Heart right ventricle (tissue), 16 donors: ENCODE measurements around the gene TMEM212. TPM values are rescaled to one million over a fixed set of nuclear protein-coding genes. Genes with fewer than 3 reads are reported as not detected.

Experiments used
- ATAC-seq, 8 donors: fragments of 200-7000 bp; cut with Tn5 transposase; one replicate each; pipeline ENCODE4 v1.9.1; 2020; ENCODE audit warnings: mild to moderate bottlenecking in 8 of 8, moderate library complexity in 8 of 8, moderate number of reproducible peaks in 1 of 8
- DNase-seq, 2 donors: peaks; one replicate each; pipeline ENCODE4 v3.0.0-alpha.2; 2020
- H3K27ac ChIP-seq, 10 donors: fragments of 200-600 bp; sonication (generic) in 2 of 10; one replicate each; pipeline versions ENCODE4 v1.5.0 to v1.8.0; 2020 to 2022; ENCODE audit warnings: mild to moderate bottlenecking in 3 of 10
- H3K27me3 ChIP-seq, 7 donors: fragments of 200-600 bp; one replicate each; pipeline ENCODE4 v1.8.0; 2021 to 2022; ENCODE audit warnings: mild to moderate bottlenecking in 2 of 7
- H3K36me3 ChIP-seq, 9 donors: fragments of 200-600 bp; sonication (generic) in 1 of 9; one replicate each; pipeline versions ENCODE4 v1.5.0 to v1.8.0; 2020 to 2022; ENCODE audit warnings: mild to moderate bottlenecking in 2 of 9
- H3K4me1 ChIP-seq, 9 donors: fragments of 200-600 bp; sonication (generic) in 1 of 9; one replicate each; pipeline versions ENCODE4 v1.5.0 to v1.8.0; 2020 to 2022; ENCODE audit warnings: mild to moderate bottlenecking in 4 of 9
- H3K4me3 ChIP-seq, 10 donors: fragments of 200-600 bp; sonication (generic) in 2 of 10; one replicate each; pipeline versions ENCODE4 v1.5.0 to v1.8.0; 2020 to 2022; ENCODE audit warnings: mild to moderate bottlenecking in 7 of 10, moderate library complexity in 2 of 10
- H3K9me3 ChIP-seq, 11 donors: fragments of 200-600 bp in 10 of 11; sonication (generic) in 2 of 11; one replicate each; pipeline versions ENCODE4 v1.5.0 to v1.8.0; 2013 to 2022; ENCODE audit warnings: mild to moderate bottlenecking in 2 of 11, control low read depth in 1 of 11, moderate library complexity in 1 of 11
- CTCF ChIP-seq, 9 donors: fragments of 200-600 bp; sonication (generic) in 2 of 9; IDR thresholded peaks; one replicate each; pipeline versions ENCODE4 v1.5.0 to v1.8.0; 2021 to 2022; ENCODE audit warnings: antibody characterized with exemption in 9 of 9, mild to moderate bottlenecking in 5 of 9, moderate library complexity in 1 of 9
- WGBS, 2 donors: extraction: QIAGEN DNeasy Blood & Tissue Kit; methylation state at CpG; one replicate each; pipeline ENCODE4 v1.1.7; 2013; ENCODE audit warnings: inconsistent platforms in 1 of 2; 5-methylcytosine and 5-hydroxymethylcytosine counted together
- intact Hi-C, 10 donors: fragments of 100-400 bp; cut with DNase I; formaldehyde crosslinking; loops; one replicate each; pipeline versions ENCODE4 v1.11.1 to v1.14.2; 2022
- polyA plus RNA-seq, 2 donors: library from polyadenylated mRNA; stranded (reverse); fragments of 200-250 nt; gene quantifications; one replicate each; pipeline ENCODE4 v1.2.3, GENCODE V29; 2013
- total RNA-seq, 10 donors: library from RNA; stranded (reverse); fragmentation: NEBNext Ultra II Directional in 3 of 10; extraction: Animal tissue kit (Norgen Biotek cat#: 25700) in 3 of 10; gene quantifications; one replicate each; pipeline versions ENCODE4 v1.2.1 to v1.2.4, GENCODE V29; 2021 to 2023
- donor health status: Arrhythmogenic right ventricular cardiomyopathy.
- donor health status: ischemic (EF 13 %, LVEDD 7.1; RV severe dilation, severe dysfunction).
- donor health status: healthy with polysubstance abuse.
- donor health status: DM: no; HTN: yes; CAD: no.
- donor health status: DM: no; HTN: no; CAD: no.
- donor health status: ischemic (EF 25% LVEDD 6.9; RV normal size, moderate dysfunction).
- donor health status: ischemic (EF 25% LVEDD 5.7; RV mildly dilated, moderate dysfunction).
- donor health status: healthy.
- donor health status: DM: yes; HTN: yes; CAD: no.
- donor health status: Ischemic cardiomyopathy.
- donor health status: ischemic (EF 35%, LVEDD 5.7; RV mildly dilated, moderate dysfunction).
- donor health status: nonischemic (EF 11% LVEDD 7.7; RV severe dilation, severe dysfunction).
- donor health status: DM: yes; HTN: yes; CAD: no.
- donor health status: PGD.
- donor health status: ischemic (EF 29% LVEDD 5.4; RV normal size, mild dysfunction).
- donor health status: nonischemic (EF 23%, LVEDD 6.1; RV moderate dilation, normal function).

Gene TMEM212
- total and polyA plus RNA-seq, 12 donors, result not detected

- Histone ChIP-seq H3K9me3 (no peaks in the 10 kb centered on the region), H3K36me3 (no peaks in the 10 kb centered on the region), H3K4me1 (peaks cover 5 to 79% (median 46%) of the 10 kb centered on the region in 9 donors), H3K27ac (peak overlapping the region; percentile 55 to 82 (median 74)), H3K4me3 (no peak overlapping the region), H3K27me3 (no peaks in the 10 kb centered on the region)
- ATAC-seq (peak in 7 of 8 donors; percentile 7 to 50 (median 28)), DNase-seq (peak in 1 of 2 donors; percentile 61)
- whole genome bisulfite sequencing, 2 donors, result 44 to 51% methylated on average over 6 of the region's 6 CpGs
- intact Hi-C loops, result no loop called here
- no peak for TF ChIP-seq CTCF (IDR thresholded peaks at IDR 0.05)
Measured at GRCh38 chr3:171804618-171805389, 38.3 kb upstream of the TMEM212 start.

GRCh38 chr3:171805687-171806086, 37.5 kb upstream of the TMEM212 start:
- H3K9me3 ChIP-seq, result no peaks in the 10 kb centered on the region
- ATAC-seq (no peak), DNase-seq (no peak)
- no peaks in the 10 kb centered on the region for H3K27me3 ChIP-seq
- WGBS, 2 donors, result 53 to 55% methylated on average over 3 of the region's 3 CpGs
- no peak for TF ChIP-seq CTCF (IDR thresholded peaks at IDR 0.05)
- H3K4me3 ChIP-seq, result no peak overlapping the region
- no peaks in the 10 kb centered on the region for H3K36me3 ChIP-seq
- intact Hi-C loops, result no loop called here
- H3K4me1 ChIP-seq, result peaks cover 5 to 80% (median 46%) of the 10 kb centered on the region in 9 donors
- H3K27ac ChIP-seq, result peak overlapping the region; percentile 55 to 82 (median 74)

- no peak for TF ChIP-seq CTCF (IDR thresholded peaks at IDR 0.05)
- WGBS, 2 donors, result 54 to 80% methylated on average over 5 of the region's 5 CpGs
- no peak overlapping the region for H3K4me3 ChIP-seq
- H3K4me1 ChIP-seq, result peaks cover 5 to 80% (median 43%) of the 10 kb centered on the region in 9 donors
- intact Hi-C loops, result no loop called here
- H3K9me3 ChIP-seq, result no peaks in the 10 kb centered on the region
- no peaks in the 10 kb centered on the region for H3K36me3 ChIP-seq
- no peak for DNase-seq
- peak overlapping the region in 9 of 10 donors; percentile 55 to 82 (median 75) for H3K27ac ChIP-seq
- no peak for ATAC-seq
- no peaks in the 10 kb centered on the region for H3K27me3 ChIP-seq
Measured at GRCh38 chr3:171806200-171807128, 36.7 kb upstream of the TMEM212 start.

- Histone ChIP-seq H3K4me1 (peaks cover 5 to 78% (median 36%) of the 10 kb centered on the region in 9 donors), H3K27ac (peak overlapping the region in 8 of 10 donors; percentile 6 to 82 (median 74))
- ATAC-seq, result no peak
Measured at GRCh38 chr3:171807129-171807675, 35.9 kb upstream of the TMEM212 start.

More at GRCh38 chr3:171807129-171807675, 35.9 kb upstream of the TMEM212 start:
- H3K9me3 ChIP-seq, result no peaks in the 10 kb centered on the region
- H3K4me3 ChIP-seq, result no peak overlapping the region
- H3K36me3 ChIP-seq, result no peaks in the 10 kb centered on the region
- intact Hi-C loops, result no loop called here
- no peaks in the 10 kb centered on the region for H3K27me3 ChIP-seq
- no peak for DNase-seq
- WGBS, 2 donors, result 94 to 96% methylated on average over 7 of the region's 7 CpGs
- no peak for TF ChIP-seq CTCF (IDR thresholded peaks at IDR 0.05)
